Measurements from ENCODE around the gene PSMD2.

PSMD2 gene

GRCh38 chr3:184314363-184314699, 15.3 kb downstream of the PSMD2 start, which contains the start of gene EIF4G1:
TSS of gene EIF4G1 (plus strand) at chr3:184314606. CDS start at chr3:184315797, 1,191 bp downstream.
- no peak for TF ChIP-seq CTCF (IDR thresholded peaks at IDR 0.05; ENCODE audit: insufficient read depth, missing control alignments)
- DNase-seq (ENCODE audit: insufficient read length, low spot score) (peak; percentile 95), FAIRE-seq (no peak)

- no peak for DNase-seq (ENCODE audit: insufficient read length, low spot score)
- no peak for TF ChIP-seq CTCF (IDR thresholded peaks at IDR 0.05; ENCODE audit: insufficient read depth, missing control alignments)
- no peak for FAIRE-seq
Measured at GRCh38 chr3:184314700-184315542, 15.9 kb downstream of the PSMD2 start.

- FAIRE-seq = no peak
- TF ChIP-seq CTCF (IDR thresholded peaks at IDR 0.05; ENCODE audit: insufficient read depth, missing control alignments) = no peak
Measured at GRCh38 chr3:184315543-184315867, 16.5 kb downstream of the PSMD2 start.

GRCh38 chr3:184315871-184316661, 17.0 kb downstream of the PSMD2 start:
- TF ChIP-seq CTCF (IDR thresholded peaks at IDR 0.05; ENCODE audit: insufficient read depth, missing control alignments) = no peak
- FAIRE-seq (no peak), DNase-seq (ENCODE audit: insufficient read length, low spot score) (no peak)

More at GRCh38 chr3:184315543-184315867, 16.5 kb downstream of the PSMD2 start:
- DNase-seq (ENCODE audit: insufficient read length, low spot score) = no peak

GRCh38 chr3:184316792-184317191, 17.8 kb downstream of the PSMD2 start:
- DNase-seq (ENCODE audit: insufficient read length, low spot score) (no peak), FAIRE-seq (no peak)
- no peak for TF ChIP-seq CTCF (IDR thresholded peaks at IDR 0.05; ENCODE audit: insufficient read depth, missing control alignments)

GRCh38 chr3:184317201-184317600, 18.2 kb downstream of the PSMD2 start:
- DNase-seq (ENCODE audit: insufficient read length, low spot score) (no peak), FAIRE-seq (no peak)
- TF ChIP-seq CTCF (IDR thresholded peaks at IDR 0.05; ENCODE audit: insufficient read depth, missing control alignments) = no peak

- TF ChIP-seq CTCF (IDR thresholded peaks at IDR 0.05; ENCODE audit: insufficient read depth, missing control alignments) = no peak
- no peak for DNase-seq (ENCODE audit: insufficient read length, low spot score)
- FAIRE-seq = no peak
Measured at GRCh38 chr3:184320104-184320445, 21.0 kb downstream of the PSMD2 start.

Measured in D721Med (cell line).